H9 (cell line): Measurements from ENCODE around the gene KDR. TPM values are rescaled to one million over a fixed set of nuclear protein-coding genes. Genes with fewer than 3 reads are reported as not detected.

Experiments
- DNase-seq: peaks from one replicate; pipeline ENCODE4 v3.0.0-alpha.2; 2017
- H2AFZ ChIP-seq: one replicate; pipeline ENCODE4 v1.6.1; 2013; ENCODE audit warnings: mild to moderate bottlenecking, low read length, control low read depth, moderate library complexity
- H2AK5ac ChIP-seq: 2 replicates; pipeline ENCODE4 v1.6.1; 2013; ENCODE audit warnings: low read length, control low read depth, mixed read lengths; ENCODE audit not compliant: insufficient read length
- H2BK120ac ChIP-seq: one replicate; pipeline ENCODE4 v1.6.1; 2013; ENCODE audit warnings: low read depth, mild to moderate bottlenecking, low read length, control low read depth, inconsistent platforms; ENCODE audit not compliant: poor library complexity, severe bottlenecking
- H2BK12ac ChIP-seq: 2 replicates; pipeline ENCODE4 v1.6.1; 2013; ENCODE audit warnings: low read length, control low read depth, mixed read lengths, low read depth; ENCODE audit not compliant: insufficient read length
- H2BK15ac ChIP-seq: 2 replicates; pipeline ENCODE4 v1.6.1; 2013; ENCODE audit warnings: low read depth, low read length, control low read depth
- H2BK20ac ChIP-seq: one replicate; pipeline ENCODE4 v1.6.1; 2013; ENCODE audit warnings: low read depth, mild to moderate bottlenecking, low read length, control low read depth, inconsistent platforms; ENCODE audit not compliant: poor library complexity, severe bottlenecking
- H2BK5ac ChIP-seq: 2 replicates; pipeline ENCODE4 v1.6.1; 2013; ENCODE audit warnings: low read length, control low read depth, mixed read lengths; ENCODE audit not compliant: insufficient read length
- H3K14ac ChIP-seq: 2 replicates; pipeline ENCODE4 v1.6.1; 2013; ENCODE audit warnings: low read length, control low read depth; ENCODE audit not compliant: insufficient read depth
- H3K18ac ChIP-seq: 2 replicates; pipeline ENCODE4 v1.6.1; 2013; ENCODE audit warnings: low read depth, mild to moderate bottlenecking, mixed read lengths, low read length, control low read depth; ENCODE audit not compliant: insufficient read length
- H3K23ac ChIP-seq: 2 replicates; pipeline ENCODE4 v1.6.1; 2013; ENCODE audit warnings: low read length, control low read depth, mixed read lengths, low read depth; ENCODE audit not compliant: insufficient read length
- H3K23me2 ChIP-seq: 2 replicates; pipeline ENCODE4 v1.6.1; 2013; ENCODE audit warnings: low read depth, mild to moderate bottlenecking, mixed read lengths, low read length, control low read depth; ENCODE audit not compliant: insufficient read length, poor library complexity, severe bottlenecking
- H3K27ac ChIP-seq: 2 replicates; pipeline ENCODE4 v1.5.1; 2013; ENCODE audit warnings: low read length, control low read depth, mixed read lengths, low read depth; ENCODE audit not compliant: insufficient read length
- H3K27me3 ChIP-seq: 2 replicates; pipeline ENCODE4 v1.6.1; 2013; ENCODE audit warnings: low read length, control low read depth, inconsistent platforms; ENCODE audit not compliant: insufficient read depth
- H3K4ac ChIP-seq: 2 replicates; pipeline ENCODE4 v1.6.1; 2013; ENCODE audit warnings: low read depth, mild to moderate bottlenecking, control low read depth, inconsistent platforms, low read length, moderate library complexity
- H3K4me1 ChIP-seq: 2 replicates; pipeline ENCODE4 v1.6.1; 2013; ENCODE audit warnings: low read length, control low read depth, inconsistent platforms; ENCODE audit not compliant: insufficient read depth
- H3K4me2 ChIP-seq: 2 replicates; pipeline ENCODE4 v1.6.1; 2013; ENCODE audit warnings: low read length, control low read depth, mixed read lengths; ENCODE audit not compliant: insufficient read length, insufficient read depth
- H3K56ac ChIP-seq: 2 replicates; pipeline ENCODE4 v1.6.1; 2013; ENCODE audit warnings: low read depth, mild to moderate bottlenecking, mixed read lengths, low read length, control low read depth; ENCODE audit not compliant: insufficient read length
- H3K79me1 ChIP-seq: 2 replicates; pipeline ENCODE4 v1.6.1; 2013; ENCODE audit warnings: low read depth, mild to moderate bottlenecking, moderate library complexity, low read length, control low read depth, inconsistent platforms; ENCODE audit not compliant: insufficient read depth, poor library complexity, severe bottlenecking
- H3K79me2 ChIP-seq: 2 replicates; pipeline ENCODE4 v1.6.1; 2013; ENCODE audit warnings: low read length, control low read depth, inconsistent platforms; ENCODE audit not compliant: insufficient read depth
- H3K9ac ChIP-seq: 2 replicates; pipeline ENCODE4 v1.6.1; 2013; ENCODE audit warnings: low read length, control low read depth, mixed read lengths; ENCODE audit not compliant: insufficient read length; ENCODE audit errors: extremely low read depth
- H3K9me3 ChIP-seq: one replicate; pipeline ENCODE4 v1.6.1; 2013; ENCODE audit warnings: low read depth, low read length, inconsistent platforms; ENCODE audit not compliant: control insufficient read depth
- H3T11ph ChIP-seq: one replicate; pipeline ENCODE4 v1.6.1; 2013; ENCODE audit warnings: mild to moderate bottlenecking, low read length, control low read depth, inconsistent platforms
- H4K20me1 ChIP-seq: one replicate; pipeline ENCODE4 v1.6.1; 2013; ENCODE audit not compliant: control insufficient read depth, insufficient read length, insufficient read depth
- H4K5ac ChIP-seq: 2 replicates; pipeline ENCODE4 v1.6.1; 2013; ENCODE audit warnings: low read depth, mild to moderate bottlenecking, mixed read lengths, low read length, control low read depth; ENCODE audit not compliant: insufficient read length
- H4K8ac ChIP-seq: replicated peaks from 2 replicates; pipeline ENCODE4 v1.6.1; 2013; ENCODE audit warnings: low read length, control low read depth, mixed read lengths, low read depth; ENCODE audit not compliant: insufficient read length
- H4K91ac ChIP-seq: 2 replicates; pipeline ENCODE4 v1.6.1; 2013; ENCODE audit warnings: low read depth, mild to moderate bottlenecking, moderate library complexity, mixed read lengths, low read length, control low read depth; ENCODE audit not compliant: insufficient read length
- H3K27ac Mint-ChIP-seq, 3 experiments: 2 replicates in 2 of 3; 3 replicates in 1 of 3; pipeline ENCODE4 v1.8.0; 2020 to 2021; ENCODE audit warnings: mixed read lengths in 3 of 3, mild to moderate bottlenecking in 1 of 3, moderate library complexity in 1 of 3
- H3K27me3 Mint-ChIP-seq: 2 replicates; pipeline ENCODE4 v1.8.0; 2021; ENCODE audit warnings: low read depth, mild to moderate bottlenecking, moderate library complexity, mixed read lengths
- H3K36me3 Mint-ChIP-seq, 3 experiments: 2 replicates in 2 of 3; 3 replicates in 1 of 3; pipeline ENCODE4 v1.8.0; 2020 to 2021; ENCODE audit warnings: low read depth in 3 of 3, mixed read lengths in 3 of 3; ENCODE audit not compliant: insufficient read depth in 1 of 3
- H3K4me1 Mint-ChIP-seq, 2 experiments: 2 replicates each; pipeline ENCODE4 v1.8.0; 2020; ENCODE audit warnings: mixed read lengths in 2 of 2
- H3K4me3 Mint-ChIP-seq, 2 experiments: 2 replicates in 1 of 2; 3 replicates in 1 of 2; pipeline ENCODE4 v1.8.0; 2020 to 2021; ENCODE audit warnings: mild to moderate bottlenecking in 2 of 2, mixed read lengths in 2 of 2, moderate library complexity in 1 of 2
- H3K9me3 Mint-ChIP-seq, 2 experiments: 2 replicates in 1 of 2; 3 replicates in 1 of 2; pipeline ENCODE4 v1.8.0; 2020; ENCODE audit warnings: mild to moderate bottlenecking in 2 of 2, mixed read lengths in 2 of 2, moderate library complexity in 1 of 2
- WGBS: extraction: QIAGEN DNeasy Blood & Tissue Kit; methylation state at CpG from one replicate; pipeline ENCODE4 v1.1.7; 2013; ENCODE audit warnings: missing lambda C conversion rate, low lambda C conversion rate, mixed read lengths; ENCODE audit not compliant: insufficient read length; ENCODE audit errors: extremely low coverage; 5-methylcytosine and 5-hydroxymethylcytosine counted together
- total RNA-seq: library from RNA; stranded (reverse); gene quantifications from 2 replicates; pipeline ENCODE4 v1.2.1, GENCODE V29; 2021
- TF ChIP-seq, protein P1 (sequence below): fragments of 200-600 bp; sonication (generic); conservative IDR thresholded peaks from 3 replicates; pipeline ENCODE4 v1.8.0; 2021; ENCODE audit warnings: antibody characterized with exemption, mild to moderate bottlenecking

Gene KDR
- total RNA-seq, 1 experiment from 2014 or later: 51.4 TPM

DNA sequence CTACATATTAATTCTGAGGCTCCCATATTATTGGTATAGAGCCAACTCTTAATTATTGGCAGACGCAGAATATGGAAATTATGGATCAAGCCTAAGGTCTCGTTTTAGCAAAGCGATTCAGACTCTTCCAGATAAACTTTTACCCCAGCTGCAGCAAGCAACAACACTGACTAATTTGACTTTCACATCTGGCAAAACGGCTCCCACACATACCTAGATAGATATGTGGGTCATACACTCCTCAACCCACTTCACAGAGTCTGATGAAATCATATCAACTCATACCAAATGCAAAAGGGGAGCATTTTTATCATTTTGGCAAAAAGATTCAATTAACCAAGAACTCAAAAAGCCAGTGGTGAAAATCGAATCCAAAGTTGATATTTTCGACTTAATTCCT lies 36.3 kb upstream of the KDR start:
- H2BK5ac ChIP-seq: no peak overlapping the region
- no peak overlapping the region for H4K8ac ChIP-seq
- TF ChIP-seq, protein P1, sequence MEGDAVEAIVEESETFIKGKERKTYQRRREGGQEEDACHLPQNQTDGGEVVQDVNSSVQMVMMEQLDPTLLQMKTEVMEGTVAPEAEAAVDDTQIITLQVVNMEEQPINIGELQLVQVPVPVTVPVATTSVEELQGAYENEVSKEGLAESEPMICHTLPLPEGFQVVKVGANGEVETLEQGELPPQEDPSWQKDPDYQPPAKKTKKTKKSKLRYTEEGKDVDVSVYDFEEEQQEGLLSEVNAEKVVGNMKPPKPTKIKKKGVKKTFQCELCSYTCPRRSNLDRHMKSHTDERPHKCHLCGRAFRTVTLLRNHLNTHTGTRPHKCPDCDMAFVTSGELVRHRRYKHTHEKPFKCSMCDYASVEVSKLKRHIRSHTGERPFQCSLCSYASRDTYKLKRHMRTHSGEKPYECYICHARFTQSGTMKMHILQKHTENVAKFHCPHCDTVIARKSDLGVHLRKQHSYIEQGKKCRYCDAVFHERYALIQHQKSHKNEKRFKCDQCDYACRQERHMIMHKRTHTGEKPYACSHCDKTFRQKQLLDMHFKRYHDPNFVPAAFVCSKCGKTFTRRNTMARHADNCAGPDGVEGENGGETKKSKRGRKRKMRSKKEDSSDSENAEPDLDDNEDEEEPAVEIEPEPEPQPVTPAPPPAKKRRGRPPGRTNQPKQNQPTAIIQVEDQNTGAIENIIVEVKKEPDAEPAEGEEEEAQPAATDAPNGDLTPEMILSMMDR: no peak
- H3K27ac ChIP-seq: no peak overlapping the region
- H3K27ac Mint-ChIP-seq: no peak overlapping the region
- H3K27me3 Mint-ChIP-seq: no peaks in the 10 kb centered on the region
- peaks cover 3 to 7% of the 10 kb centered on the region in 2 experiments; a peak in 4 of 5 replicates for H3K9me3 Mint-ChIP-seq
- H3K4me2 ChIP-seq: no peak overlapping the region
- H3K79me2 ChIP-seq: no peaks in the 10 kb centered on the region
- H3K36me3 Mint-ChIP-seq: peaks cover 2 to 10% (median 5%) of the 10 kb centered on the region in 3 experiments; a peak in 4 of 7 replicates
- H3K27me3 ChIP-seq: no peaks in the 10 kb centered on the region
- H2BK15ac ChIP-seq: no peak overlapping the region
- H3K4ac ChIP-seq: no peak overlapping the region
- no peak for DNase-seq
- H4K91ac ChIP-seq: no peak overlapping the region
- H3T11ph ChIP-seq: no peak overlapping the region
- H2BK20ac ChIP-seq: no peak overlapping the region
- no peak overlapping the region for H2AK5ac ChIP-seq
- no peak overlapping the region for H3K14ac ChIP-seq
- H3K23me2 ChIP-seq: no peaks in the 10 kb centered on the region
- no peak overlapping the region for H2BK120ac ChIP-seq
- no CpG with 5 or more reads among the region's 6 CpGs for WGBS
- no peak overlapping the region for H3K4me3 Mint-ChIP-seq
- peaks cover 3 to 4% of the 10 kb centered on the region in 2 experiments; a peak in 2 of 4 replicates for H3K4me1 Mint-ChIP-seq
- no peak overlapping the region for H3K18ac ChIP-seq
- no peak overlapping the region for H2BK12ac ChIP-seq
- no peak overlapping the region for H4K5ac ChIP-seq
- H3K9ac ChIP-seq: no peak overlapping the region
- H3K56ac ChIP-seq: no peak overlapping the region
- H3K4me1 ChIP-seq: no peaks in the 10 kb centered on the region
- no peak overlapping the region for H2AFZ ChIP-seq
- no peaks in the 10 kb centered on the region for H4K20me1 ChIP-seq
- no peak overlapping the region for H3K23ac ChIP-seq
- H3K9me3 ChIP-seq: no peaks in the 10 kb centered on the region
- H3K79me1 ChIP-seq: no peaks in the 10 kb centered on the region
